ENCODE data around the gene LSMEM2. TPM values are rescaled to one million over a fixed set of nuclear protein-coding genes. Genes with fewer than 3 reads are reported as not detected.
A peak's percentile ranks its signal among the peaks of the same experiment; 100 is the strongest.

LSMEM2 gene
- total RNA-seq, 1 experiment from 2014 or later: 0.57 TPM

GRCh38 chr3:50260942-50261441, 17.9 kb upstream of the LSMEM2 start:
- peaks cover 16% of the 10 kb centered on the region for H3K36me3 Mint-ChIP-seq
- TF ChIP-seq ZNF317 (CRISPR knock-in tag; IDR thresholded peaks at IDR 0.05; ENCODE audit: borderline replicate concordance, low read depth): no peak
- no peak for TF ChIP-seq IRF2 (CRISPR knock-in tag; IDR thresholded peaks at IDR 0.05; ENCODE audit: borderline replicate concordance, low read depth)
- TF ChIP-seq ZNF512 (CRISPR knock-in tag; IDR thresholded peaks at IDR 0.05; ENCODE audit: borderline replicate concordance): no peak
- TF ChIP-seq JUN (CRISPR knock-in tag; IDR thresholded peaks at IDR 0.05): no peak
- no peak for TF ChIP-seq PREB (CRISPR knock-in tag; IDR thresholded peaks at IDR 0.05; ENCODE audit: borderline replicate concordance)
- no peak for TF ChIP-seq NFATC4 (CRISPR knock-in tag; IDR thresholded peaks at IDR 0.05)
- TF ChIP-seq IRF1 (CRISPR knock-in tag; IDR thresholded peaks at IDR 0.05): no peak
- TF ChIP-seq FOXK1 (CRISPR knock-in tag; IDR thresholded peaks at IDR 0.05): no peak
- TF ChIP-seq ZNF232 (CRISPR knock-in tag; IDR thresholded peaks at IDR 0.05): no peak
- no peak for TF ChIP-seq ZBTB43 (CRISPR knock-in tag; IDR thresholded peaks at IDR 0.05)
- no peak for TF ChIP-seq SP1 (CRISPR knock-in tag; conservative IDR thresholded peaks at IDR 0.05)
- no peak for TF ChIP-seq MYBL2 (CRISPR knock-in tag; IDR thresholded peaks at IDR 0.05)
- no peak for TF ChIP-seq ATF6 (CRISPR knock-in tag; IDR thresholded peaks at IDR 0.05)
- no peak for TF ChIP-seq ZNF138 (CRISPR knock-in tag; conservative IDR thresholded peaks at IDR 0.05)
- no peak for TF ChIP-seq E2F5 (CRISPR knock-in tag; IDR thresholded peaks at IDR 0.05)
- no peak for TF ChIP-seq AR (CRISPR knock-in tag; IDR thresholded peaks at IDR 0.05)
- DNase-seq (ENCODE audit: low spot score) (no peak), ATAC-seq (no peak)
- peaks cover 36% of the 10 kb centered on the region for H3K4me1 Mint-ChIP-seq
- no peak overlapping the region for H3K27ac Mint-ChIP-seq
- POLR2A ChIA-PET: interaction anchor here (0.6 to 1.0 kb wide), 2 partner anchors 66 to 405 kb away, joined by 3 read pairs; no protein-coding TSS in a partner anchor
- H3K4me3 Mint-ChIP-seq: peak overlapping the region; percentile 64
- no peaks in the 10 kb centered on the region; the same call in 1 of the 2 replicates for H3K27me3 Mint-ChIP-seq (ENCODE audit: low read depth)
- H3K9me3 Mint-ChIP-seq: no peaks in the 10 kb centered on the region
- CTCF ChIA-PET: interaction anchor here (1.2 to 7.6 kb wide), 8 partner anchors 12 to 68 kb away, joined by 9 to 151 read pairs (median 58); partner anchors contain the start of genes SEMA3B and SLC38A3

Data from WTC11 (cell line).